Endodermal cell (in vitro differentiated cells): ENCODE results near the gene GRAP2. TPM values are rescaled to one million over a fixed set of nuclear protein-coding genes. Genes with fewer than 3 reads are reported as not detected.

Source experiments
- DNase-seq: peaks from one replicate; pipeline ENCODE4 v3.0.0-alpha.2; 2017
- H3K27ac ChIP-seq: 2 replicates; pipeline ENCODE4 v1.5.1; 2013; ENCODE audit warnings: mild to moderate bottlenecking, low read depth, low read length, moderate library complexity
- H3K27me3 ChIP-seq: 2 replicates; pipeline ENCODE4 v1.6.1; 2013; ENCODE audit warnings: mild to moderate bottlenecking, low read length, moderate library complexity; ENCODE audit not compliant: insufficient read depth, control insufficient read depth, poor library complexity, severe bottlenecking
- H3K36me3 ChIP-seq: 2 replicates; pipeline ENCODE4 v1.7.0; 2013; ENCODE audit warnings: mild to moderate bottlenecking, low read length, moderate library complexity; ENCODE audit not compliant: control insufficient read depth, insufficient read depth
- H3K4me1 ChIP-seq: one replicate; pipeline ENCODE4 v1.7.0; 2013; ENCODE audit warnings: low read length; ENCODE audit not compliant: control insufficient read depth, insufficient read depth
- H3K4me3 ChIP-seq: 2 replicates; pipeline ENCODE4 v1.5.1; 2013; ENCODE audit warnings: mild to moderate bottlenecking, low read length, moderate library complexity
- H3K9ac ChIP-seq: 2 replicates; pipeline ENCODE4 v1.6.1; 2013; ENCODE audit warnings: mild to moderate bottlenecking, low read length, moderate library complexity; ENCODE audit not compliant: poor library complexity, severe bottlenecking; ENCODE audit errors: extremely low read depth
- H3K9me3 ChIP-seq: 2 replicates; pipeline ENCODE4 v1.6.1; 2013; ENCODE audit warnings: mild to moderate bottlenecking, low read length, moderate library complexity; ENCODE audit not compliant: control insufficient read depth
- H3K27ac Mint-ChIP-seq: 2 replicates; pipeline ENCODE4 v1.8.0; 2020; ENCODE audit warnings: mixed read lengths
- H3K27me3 Mint-ChIP-seq: 2 replicates; pipeline ENCODE4 v1.8.0; 2021; ENCODE audit warnings: mild to moderate bottlenecking, mixed read lengths; ENCODE audit not compliant: insufficient read depth
- H3K36me3 Mint-ChIP-seq: 2 replicates; pipeline ENCODE4 v1.8.0; 2020; ENCODE audit warnings: low read depth, mixed read lengths
- H3K4me1 Mint-ChIP-seq: 2 replicates; pipeline ENCODE4 v1.8.0; 2020; ENCODE audit warnings: mixed read lengths
- H3K4me3 Mint-ChIP-seq: 2 replicates; pipeline ENCODE4 v1.8.0; 2020; ENCODE audit warnings: mild to moderate bottlenecking, moderate library complexity, mixed read lengths
- H3K9me3 Mint-ChIP-seq: 2 replicates; pipeline ENCODE4 v1.8.0; 2020; ENCODE audit warnings: mild to moderate bottlenecking, mixed read lengths
- CTCF ChIP-seq: fragments of 200-600 bp; sonication (generic); conservative IDR thresholded peaks from 2 replicates; pipeline ENCODE4 v1.5.0; 2021; ENCODE audit warnings: antibody characterized with exemption, mild to moderate bottlenecking
- WGBS, 2 experiments: methylation state at CpG; one replicate each; pipeline versions ENCODE4 v1.1.5 to v1.1.7; 2013; ENCODE audit warnings: missing lambda C conversion rate in 2 of 2, mixed read lengths in 1 of 2; ENCODE audit not compliant: insufficient coverage in 1 of 2, insufficient read length in 1 of 2; 5-methylcytosine and 5-hydroxymethylcytosine counted together
- total RNA-seq, 2 donors: library from RNA; stranded (reverse); fragmentation: NEBNext Ultra II Directional in 1 of 2; extraction: Animal tissue kit (Norgen Biotek cat#: 25700) in 1 of 2; gene quantifications; 2 replicates in 1 of 2; 3 replicates in 1 of 2; pipeline ENCODE4 v1.2.1, GENCODE V29; 2021

Gene GRAP2
- total RNA-seq, 2 donors from 2014 or later: 0.11 to 0.92 TPM

GRCh38 chr22:39908136-39908535, 7.3 kb downstream of the GRAP2 start:
- H3K9me3 ChIP-seq: no peaks in the 10 kb centered on the region
- Mint-ChIP-seq H3K9me3 (no peaks in the 10 kb centered on the region), H3K4me3 (no peak overlapping the region), H3K27me3 (peaks cover 2% of the 10 kb centered on the region), H3K27ac (no peak overlapping the region), H3K4me1 (no peaks in the 10 kb centered on the region), H3K36me3 (no peaks in the 10 kb centered on the region)
- H3K4me3 ChIP-seq: no peak overlapping the region
- no peaks in the 10 kb centered on the region for H3K36me3 ChIP-seq
- DNase-seq: no peak
- no peak overlapping the region for H3K27ac ChIP-seq
- no peak for TF ChIP-seq CTCF
- 86 to 87% methylated on average over 1 to 2 of the region's 2 CpGs for WGBS, 2 experiments
- H3K4me1 ChIP-seq: no peaks in the 10 kb centered on the region
- no peak overlapping the region for H3K9ac ChIP-seq
- no peaks in the 10 kb centered on the region for H3K27me3 ChIP-seq

GRCh38 chr22:39908737-39909136, 7.9 kb downstream of the GRAP2 start:
- Mint-ChIP-seq H3K4me3 (no peak overlapping the region), H3K27me3 (peaks cover 2% of the 10 kb centered on the region), H3K27ac (no peak overlapping the region), H3K9me3 (no peaks in the 10 kb centered on the region), H3K4me1 (peaks cover under 1% of the 10 kb centered on the region), H3K36me3 (no peaks in the 10 kb centered on the region)
- H3K4me1 ChIP-seq: no peaks in the 10 kb centered on the region
- no peak overlapping the region for H3K27ac ChIP-seq
- H3K4me3 ChIP-seq: no peak overlapping the region
- no peak overlapping the region for H3K9ac ChIP-seq
- H3K9me3 ChIP-seq: no peaks in the 10 kb centered on the region
- no peak for DNase-seq
- H3K36me3 ChIP-seq: no peaks in the 10 kb centered on the region
- H3K27me3 ChIP-seq: no peaks in the 10 kb centered on the region
- 88 to 92% methylated on average over 5 of the region's 5 CpGs for WGBS, 2 experiments
- no peak for TF ChIP-seq CTCF

GRCh38 chr22:39910876-39911613, 10.2 kb downstream of the GRAP2 start:
- Mint-ChIP-seq H3K4me1 (peaks cover 6% of the 10 kb centered on the region), H3K9me3 (no peaks in the 10 kb centered on the region), H3K4me3 (no peak overlapping the region), H3K36me3 (no peaks in the 10 kb centered on the region), H3K27ac (no peak overlapping the region), H3K27me3 (peaks cover 4% of the 10 kb centered on the region)
- Histone ChIP-seq H3K9me3 (no peaks in the 10 kb centered on the region), H3K36me3 (no peaks in the 10 kb centered on the region), H3K4me1 (peaks cover 5% of the 10 kb centered on the region), H3K4me3 (no peak overlapping the region), H3K27ac (no peak overlapping the region), H3K9ac (no peak overlapping the region), H3K27me3 (peaks cover 3% of the 10 kb centered on the region)
- WGBS, 2 experiments: 95 to 97% methylated on average over 8 to 9 of the region's 9 CpGs
- no peak for DNase-seq
- no peak for TF ChIP-seq CTCF
